Activated T-helper 1 cell treated with anti-CD3 and anti-CD28 coated beads, Interleukin-2, amount 50 U/mL, for 16 hours (primary cell): Measurements from ENCODE around the gene NMRK1.

Source experiments
- DNase-seq, 2 donors: peaks; one replicate each; pipeline ENCODE4 v3.0.0-alpha.2; 2020; ENCODE audit warnings: low read depth in 1 of 2, low spot score in 1 of 2

NMRK1 gene

GRCh38 chr9:75102177-75102790, 14.3 kb upstream of the NMRK1 start:
- no peak for DNase-seq

GRCh38 chr9:75101004-75101588, 13.1 kb upstream of the NMRK1 start:
- DNase-seq: no peak

GRCh38 chr9:75096796-75097195, 8.8 kb upstream of the NMRK1 start:
- DNase-seq: no peak

GRCh38 chr9:75092766-75093165, 4.8 kb upstream of the NMRK1 start:
- no peak for DNase-seq

GRCh38 chr9:75090579-75090978, 2.6 kb upstream of the NMRK1 start:
- no peak for DNase-seq

- DNase-seq: no peak
Measured at GRCh38 chr9:75089373-75089766, 1.4 kb upstream of the NMRK1 start.

GRCh38 chr9:75088646-75089372, 854 bp upstream of the NMRK1 start:
- no peak for DNase-seq

GRCh38 chr9:75087289-75087823, 599 bp downstream of the NMRK1 start:
- peak in 1 of 2 donors; percentile 24 for DNase-seq

GRCh38 chr9:75086541-75087288, 1.2 kb downstream of the NMRK1 start:
- DNase-seq: no peak

GRCh38 chr9:75085640-75086039, 2.3 kb downstream of the NMRK1 start:
- DNase-seq: no peak

- no peak for DNase-seq
Measured at GRCh38 chr9:75084081-75084672, 3.8 kb downstream of the NMRK1 start.

GRCh38 chr9:75083188-75083970, 4.6 kb downstream of the NMRK1 start:
- no peak for DNase-seq

- no peak for DNase-seq
Measured at GRCh38 chr9:75081632-75082031, 6.3 kb downstream of the NMRK1 start.

GRCh38 chr9:75072895-75073294, 15.1 kb downstream of the NMRK1 start:
- DNase-seq: no peak

- DNase-seq: peak; percentile 39 to 40
Measured at GRCh38 chr9:75071530-75072122, 16.3 kb downstream of the NMRK1 start.

- DNase-seq: no peak
Measured at GRCh38 chr9:75069171-75069570, 18.8 kb downstream of the NMRK1 start.

GRCh38 chr9:75067894-75068293, 20.1 kb downstream of the NMRK1 start:
- no peak for DNase-seq

GRCh38 chr9:75065510-75065909, 22.4 kb downstream of the NMRK1 start:
- DNase-seq: no peak

GRCh38 chr9:75064307-75065025, 23.5 kb downstream of the NMRK1 start:
- no peak for DNase-seq
